AG09309 (cell line): ENCODE data around the gene SPACA1.

Source experiments
- DNase-seq: peaks from one replicate; pipeline ENCODE4 v3.0.0-alpha.2; 2010; ENCODE audit warnings: low read depth
- H3K4me3 ChIP-seq: 2 replicates; pipeline ENCODE4 v1.5.1; 2011; ENCODE audit warnings: mild to moderate bottlenecking, low read depth, low read length, moderate library complexity; ENCODE audit not compliant: control insufficient read depth
- TF ChIP-seq, protein P1 (sequence below): IDR thresholded peaks from 2 replicates; pipeline ENCODE4 v1.5.1; 2011; ENCODE audit warnings: mild to moderate bottlenecking, low read depth, low read length, inconsistent platforms; ENCODE audit not compliant: insufficient read depth, control insufficient read depth; ENCODE audit errors: missing control alignments

SPACA1 gene

DNA sequence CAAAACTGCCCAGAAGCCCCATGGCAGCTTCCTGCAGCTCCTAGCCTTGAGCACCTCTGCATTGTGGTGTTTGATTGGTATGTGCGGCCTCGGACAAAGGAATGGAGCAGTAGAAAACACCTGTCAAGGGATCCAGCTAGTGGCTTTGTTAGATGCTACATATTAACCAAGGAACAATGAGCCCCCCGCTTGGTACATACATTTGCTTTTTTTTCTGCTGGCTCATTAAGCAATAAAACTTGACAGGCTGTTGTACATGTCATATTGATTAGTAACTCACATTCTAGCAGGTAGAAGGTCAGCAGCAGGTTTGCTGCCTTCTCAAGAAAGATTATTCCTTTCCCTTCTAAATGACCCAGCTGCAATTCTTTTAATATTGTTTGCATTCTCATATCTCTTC lies 937 bp downstream of the SPACA1 start:
- no peak overlapping the region for H3K4me3 ChIP-seq
- TF ChIP-seq, protein P1, sequence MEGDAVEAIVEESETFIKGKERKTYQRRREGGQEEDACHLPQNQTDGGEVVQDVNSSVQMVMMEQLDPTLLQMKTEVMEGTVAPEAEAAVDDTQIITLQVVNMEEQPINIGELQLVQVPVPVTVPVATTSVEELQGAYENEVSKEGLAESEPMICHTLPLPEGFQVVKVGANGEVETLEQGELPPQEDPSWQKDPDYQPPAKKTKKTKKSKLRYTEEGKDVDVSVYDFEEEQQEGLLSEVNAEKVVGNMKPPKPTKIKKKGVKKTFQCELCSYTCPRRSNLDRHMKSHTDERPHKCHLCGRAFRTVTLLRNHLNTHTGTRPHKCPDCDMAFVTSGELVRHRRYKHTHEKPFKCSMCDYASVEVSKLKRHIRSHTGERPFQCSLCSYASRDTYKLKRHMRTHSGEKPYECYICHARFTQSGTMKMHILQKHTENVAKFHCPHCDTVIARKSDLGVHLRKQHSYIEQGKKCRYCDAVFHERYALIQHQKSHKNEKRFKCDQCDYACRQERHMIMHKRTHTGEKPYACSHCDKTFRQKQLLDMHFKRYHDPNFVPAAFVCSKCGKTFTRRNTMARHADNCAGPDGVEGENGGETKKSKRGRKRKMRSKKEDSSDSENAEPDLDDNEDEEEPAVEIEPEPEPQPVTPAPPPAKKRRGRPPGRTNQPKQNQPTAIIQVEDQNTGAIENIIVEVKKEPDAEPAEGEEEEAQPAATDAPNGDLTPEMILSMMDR, result no peak
- DNase-seq, result no peak

DNA sequence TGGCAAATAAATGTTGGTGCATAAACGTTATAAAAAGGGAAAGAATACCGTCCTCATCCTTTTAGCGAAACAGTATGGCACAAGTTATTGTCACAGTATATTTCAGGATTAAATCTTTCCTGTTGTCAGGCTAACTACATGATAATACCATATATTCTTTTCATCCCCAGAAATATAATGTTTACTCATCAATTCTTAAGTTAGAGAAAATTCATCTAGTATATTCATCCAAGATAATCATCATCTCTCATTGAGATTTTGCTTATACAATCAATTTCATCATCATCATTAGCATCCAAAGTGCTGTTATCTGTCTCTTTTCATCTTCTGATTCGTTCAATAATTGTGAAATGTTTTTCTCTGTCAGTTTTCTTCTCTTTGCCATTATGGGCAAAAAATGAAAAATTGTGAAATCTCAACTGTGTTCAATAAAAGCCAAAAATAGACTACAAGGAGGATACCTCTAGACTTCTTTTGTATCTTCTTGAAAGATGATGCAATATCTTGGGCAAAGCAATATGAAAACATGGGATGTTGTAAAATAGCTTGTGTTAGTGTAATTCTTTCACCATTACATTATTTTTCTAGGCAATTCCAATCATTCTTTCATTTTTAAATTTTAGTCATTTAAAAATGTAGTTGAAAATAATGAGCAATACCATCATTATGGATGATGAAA lies 2.6 kb downstream of the SPACA1 start:
- TF ChIP-seq, protein P1, result no peak
- peak; percentile 4 for DNase-seq
- H3K4me3 ChIP-seq, result no peak overlapping the region

DNA sequence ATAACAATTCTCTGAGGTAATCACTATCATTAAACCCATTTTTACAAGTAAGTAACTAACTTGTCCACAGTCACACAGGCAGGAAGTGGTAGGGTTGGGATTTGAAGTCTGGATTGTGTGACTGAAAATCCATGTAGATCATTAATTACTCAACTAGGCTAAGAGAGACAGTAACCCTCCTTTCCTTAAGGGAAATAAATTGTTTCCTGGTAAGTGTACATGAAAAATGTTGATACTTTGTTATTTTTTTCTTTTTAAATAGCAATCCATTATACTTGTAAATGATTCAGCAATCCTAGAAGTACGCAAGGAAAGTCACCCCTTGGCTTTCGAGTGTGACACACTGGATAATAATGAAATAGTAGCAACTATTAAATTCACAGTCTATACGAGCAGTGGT lies 11.6 kb downstream of the SPACA1 start:
- no peak for DNase-seq
- TF ChIP-seq, protein P1, result no peak
- H3K4me3 ChIP-seq, result no peak overlapping the region

DNA sequence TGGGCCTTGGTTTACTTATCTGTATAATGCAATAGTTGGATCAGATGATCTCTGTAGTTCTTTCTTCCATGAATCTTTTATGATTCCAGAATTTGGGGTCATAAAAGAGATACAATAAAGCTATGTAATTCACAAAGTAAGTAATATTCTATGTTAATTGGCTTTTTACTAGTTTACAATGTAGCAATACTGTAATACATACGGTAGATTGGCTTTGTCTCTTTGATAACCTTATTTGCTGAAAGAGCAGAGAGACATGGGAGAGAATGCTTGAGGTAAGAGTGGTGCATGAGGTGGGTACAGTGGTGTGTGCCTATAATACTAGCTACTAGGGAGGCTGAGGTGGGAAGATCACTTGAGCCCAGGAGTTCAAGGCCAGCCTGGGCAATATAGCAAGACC lies 14.7 kb downstream of the SPACA1 start:
- DNase-seq, result no peak
- no peak overlapping the region for H3K4me3 ChIP-seq
- TF ChIP-seq, protein P1, result no peak

DNA sequence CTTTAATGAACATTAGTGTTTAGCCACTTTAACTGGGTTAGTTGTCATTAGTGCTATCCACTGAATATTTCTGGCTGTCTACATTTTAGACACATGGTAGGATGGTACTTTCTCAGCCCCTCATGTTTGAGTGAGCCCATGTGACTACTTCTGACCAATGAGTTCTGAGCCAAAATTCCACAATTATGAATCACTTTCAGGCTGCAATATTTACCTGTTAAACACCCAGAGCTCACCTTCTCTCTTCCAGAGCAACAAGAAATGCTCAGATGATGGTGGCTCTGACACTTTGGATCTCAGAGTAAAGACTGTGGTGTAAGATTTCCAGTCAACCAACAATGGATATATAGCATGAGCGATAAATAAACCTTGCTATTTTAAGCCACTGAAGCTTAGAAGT lies 24.8 kb downstream of the SPACA1 start:
- TF ChIP-seq, protein P1, result no peak
- no peak overlapping the region for H3K4me3 ChIP-seq
- DNase-seq, result no peak

DNA sequence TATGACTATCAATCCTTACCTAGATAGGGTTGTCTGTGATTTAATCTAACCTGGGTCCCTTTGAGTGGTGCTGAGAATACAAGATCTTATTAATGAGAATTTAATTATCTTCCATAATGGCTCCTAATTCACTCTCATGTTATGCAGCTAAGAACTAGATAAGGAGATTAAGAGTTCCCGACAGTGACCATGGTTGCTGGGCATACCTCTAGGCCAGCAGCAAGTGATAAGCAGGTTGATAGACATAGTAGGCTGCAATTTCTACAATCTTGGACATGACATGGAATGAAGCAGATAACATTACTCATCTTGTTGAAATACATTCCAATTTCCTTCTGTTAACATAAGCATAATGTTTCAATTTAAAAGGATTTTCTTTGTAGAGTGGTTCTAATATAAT lies 27.1 kb downstream of the SPACA1 start:
- TF ChIP-seq, protein P1, result no peak
- H3K4me3 ChIP-seq, result no peak overlapping the region
- DNase-seq, result no peak
